ES-I3 (cell line): ENCODE results near the gene ZNF225.

Source experiments
- H3K36me3 ChIP-seq: 2 replicates; pipeline ENCODE4 v1.6.1; 2013; ENCODE audit warnings: mild to moderate bottlenecking, low read length, control low read depth, moderate library complexity; ENCODE audit not compliant: insufficient read depth
- H3K4me1 ChIP-seq: 2 replicates; pipeline ENCODE4 v1.6.1; 2013; ENCODE audit warnings: mild to moderate bottlenecking, control low read depth, low read length; ENCODE audit not compliant: insufficient read depth
- H3K9ac ChIP-seq: 2 replicates; pipeline ENCODE4 v1.6.1; 2013; ENCODE audit warnings: low read depth, mild to moderate bottlenecking, low read length, moderate library complexity
- H3K9me3 ChIP-seq: 2 replicates; pipeline ENCODE4 v1.6.1; 2013; ENCODE audit warnings: mild to moderate bottlenecking, low read length, moderate library complexity; ENCODE audit not compliant: control insufficient read depth, insufficient read depth

The ZNF225 gene

DNA sequence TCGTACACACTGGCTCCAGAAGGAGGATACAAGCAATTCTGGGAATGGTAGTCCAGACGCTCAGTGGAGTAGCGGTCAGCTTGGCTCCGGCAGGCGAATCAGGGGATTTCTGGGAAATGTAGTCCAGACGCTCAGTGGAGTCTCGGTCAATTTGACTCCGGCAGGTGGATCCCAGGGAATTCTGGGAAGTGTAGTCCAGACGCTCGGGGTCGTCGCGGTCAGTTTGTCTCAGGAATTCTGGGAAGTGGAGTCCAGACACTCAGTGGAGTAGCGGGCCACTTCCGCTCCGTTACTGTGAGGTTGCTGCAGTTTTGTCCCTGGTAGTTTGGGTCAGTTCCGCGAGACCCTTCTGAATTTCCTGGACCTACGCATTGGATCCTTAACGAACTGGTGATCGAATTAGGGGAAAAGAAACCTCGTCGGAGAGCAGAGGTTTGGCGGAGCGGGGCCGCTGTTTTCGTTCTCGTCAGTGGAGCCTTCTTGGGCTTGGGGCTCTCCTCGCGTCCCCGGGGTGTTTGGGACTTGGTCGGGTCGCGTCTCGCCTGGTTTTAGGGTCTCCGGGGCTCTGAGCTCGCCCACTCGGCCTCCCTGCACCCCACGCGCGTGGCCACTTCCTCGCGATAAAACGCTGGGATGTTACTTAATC, at the start of gene ZNF225:
TSS of gene ZNF225 (plus strand) at position 262 of the 646 bp plus-strand sequence. CDS start 2,429 bp downstream, outside the sequence.
- peaks cover 4% of the 10 kb centered on the region; the same call in 1 of the 2 replicates for H3K36me3 ChIP-seq
- no peaks in the 10 kb centered on the region for H3K4me1 ChIP-seq
- H3K9me3 ChIP-seq = 0 out of 2 replicates have a peak, but pooled peaks cover 1% of the 10 kb centered on the region
- H3K9ac ChIP-seq = peak within 1 kb of the TSS; percentile 87

DNA sequence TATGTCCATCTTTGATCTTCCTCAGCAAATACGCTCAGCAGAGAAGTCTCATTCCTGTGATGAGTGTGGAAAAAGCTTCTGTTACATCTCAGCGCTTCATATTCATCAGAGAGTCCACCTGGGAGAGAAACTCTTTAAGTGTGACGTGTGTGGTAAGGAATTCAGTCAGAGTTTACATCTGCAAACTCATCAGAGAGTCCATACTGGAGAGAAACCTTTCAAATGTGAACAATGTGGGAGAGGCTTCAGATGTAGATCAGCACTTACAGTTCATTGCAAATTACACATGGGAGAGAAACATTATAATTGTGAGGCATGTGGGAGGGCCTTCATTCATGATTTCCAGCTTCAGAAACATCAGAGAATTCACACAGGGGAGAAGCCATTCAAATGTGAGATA, 46.9 kb upstream of the ZNF225 start:
- H3K36me3 ChIP-seq = peaks cover 8% of the 10 kb centered on the region; the same call in 1 of the 2 replicates
- no peaks in the 10 kb centered on the region for H3K4me1 ChIP-seq
- H3K9ac ChIP-seq = no peak overlapping the region
- peaks cover 5% of the 10 kb centered on the region; the same call in 1 of the 2 replicates for H3K9me3 ChIP-seq

DNA sequence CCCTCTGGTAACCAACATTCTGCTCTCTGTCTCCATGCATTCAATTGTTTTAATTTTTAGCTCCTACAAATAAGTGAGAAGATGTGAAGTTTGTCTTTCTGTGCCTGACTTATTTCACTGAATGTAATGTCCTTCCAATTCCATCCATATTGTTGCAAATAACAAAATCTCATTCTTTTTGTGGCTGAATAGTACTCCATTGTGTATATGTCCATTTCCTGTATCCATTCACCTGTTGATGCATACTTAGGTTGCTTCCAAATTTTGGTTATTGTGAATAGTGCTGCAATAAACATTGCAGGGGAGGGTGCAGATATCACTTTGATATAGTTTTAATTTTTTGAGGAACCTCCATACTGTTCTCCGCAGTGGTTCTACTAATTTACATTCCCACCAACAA, 43.8 kb upstream of the ZNF225 start:
- Histone ChIP-seq H3K9ac (no peak overlapping the region), H3K9me3 (peaks cover 5% of the 10 kb centered on the region; the same call in 1 of the 2 replicates), H3K36me3 (peaks cover 8% of the 10 kb centered on the region; the same call in 1 of the 2 replicates), H3K4me1 (no peaks in the 10 kb centered on the region)

DNA sequence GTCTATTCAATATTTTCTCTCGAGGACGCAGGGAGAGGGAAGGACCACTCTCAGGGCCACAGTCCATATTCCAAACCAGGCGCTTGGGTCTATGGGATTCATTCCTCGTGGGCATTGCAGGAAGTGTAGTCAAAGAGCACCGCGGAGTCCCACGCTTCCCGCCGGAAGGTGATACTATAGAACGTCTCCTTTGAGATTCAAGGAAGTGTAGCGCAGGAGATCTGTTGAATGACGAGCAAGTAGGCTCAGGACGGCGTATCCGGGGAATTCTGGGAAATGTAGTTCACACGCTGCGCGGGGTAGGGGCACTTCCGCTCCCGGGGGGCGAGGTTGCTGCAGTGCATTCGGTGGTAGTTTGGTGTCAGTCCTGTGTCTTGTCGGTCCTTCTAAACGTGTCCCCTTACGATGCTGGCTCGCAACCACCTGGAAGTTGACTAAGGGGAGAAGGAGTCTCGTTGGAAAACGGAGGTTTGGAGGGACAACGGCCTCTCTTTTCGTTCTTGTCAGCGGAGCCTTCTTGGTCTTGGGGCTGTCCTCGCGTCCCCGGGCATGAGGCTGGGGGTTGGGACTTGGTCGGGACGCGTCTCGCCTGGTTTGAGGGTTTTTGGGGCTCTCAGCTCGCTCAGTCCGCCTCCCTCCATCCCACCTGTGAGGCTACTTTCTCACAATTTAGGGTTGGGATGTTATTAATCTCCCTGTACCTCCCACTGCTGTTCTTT, 41.2 kb upstream of the ZNF225 start, which contains the start of gene ZNF284:
TSS of gene ZNF284 (plus strand) at position 336 of the 719 bp plus-strand sequence. CDS start 4,231 bp downstream, outside the sequence.
- Histone ChIP-seq H3K4me1 (no peaks in the 10 kb centered on the region), H3K9ac (peak within 1 kb of the TSS; percentile 65), H3K36me3 (no peaks in the 10 kb centered on the region), H3K9me3 (no peaks in the 10 kb centered on the region)

DNA sequence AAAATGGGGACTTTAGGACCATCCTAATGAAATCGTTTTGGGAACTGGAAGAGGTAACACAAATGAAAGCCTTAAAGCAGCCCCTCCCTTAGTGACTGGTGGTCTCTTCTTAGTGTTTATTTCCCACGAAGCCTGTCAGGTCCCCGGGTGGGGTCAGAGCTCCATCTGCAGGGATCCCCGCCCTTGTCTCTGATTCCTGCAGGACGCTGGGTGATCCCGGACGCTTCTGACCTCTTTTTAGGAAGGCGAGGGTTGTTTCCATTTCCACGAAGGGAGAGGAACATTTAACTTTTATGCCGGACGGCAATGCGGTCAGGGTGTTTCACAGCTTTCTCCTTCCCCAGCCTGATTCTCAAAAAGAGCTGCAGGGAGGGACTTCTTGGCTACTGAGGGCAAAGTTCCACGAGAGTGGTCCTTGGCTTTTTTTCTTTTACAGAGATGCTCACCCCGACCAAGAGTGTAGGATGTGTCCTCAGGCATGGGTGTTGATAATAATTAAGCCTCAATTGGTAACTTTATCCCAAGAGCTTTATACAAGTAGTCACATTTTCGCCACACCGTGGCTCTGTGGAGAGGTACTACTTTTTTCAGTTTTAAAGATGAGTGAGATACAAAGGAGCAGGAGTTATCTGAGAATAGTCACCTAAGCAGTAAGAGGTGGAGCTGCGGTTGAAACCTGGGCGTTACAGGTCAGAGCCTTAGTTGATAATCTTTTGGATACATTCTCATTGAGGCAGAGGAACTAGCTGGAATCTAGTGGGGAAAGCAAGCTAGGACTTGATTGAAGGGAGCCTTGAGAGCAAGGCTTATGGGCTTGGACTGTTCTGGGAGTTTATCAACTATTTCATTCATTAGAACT, 40.4 kb upstream of the ZNF225 start:
- Histone ChIP-seq H3K36me3 (no peaks in the 10 kb centered on the region), H3K9ac (peak overlapping the region; percentile 65), H3K9me3 (no peaks in the 10 kb centered on the region), H3K4me1 (no peaks in the 10 kb centered on the region)

DNA sequence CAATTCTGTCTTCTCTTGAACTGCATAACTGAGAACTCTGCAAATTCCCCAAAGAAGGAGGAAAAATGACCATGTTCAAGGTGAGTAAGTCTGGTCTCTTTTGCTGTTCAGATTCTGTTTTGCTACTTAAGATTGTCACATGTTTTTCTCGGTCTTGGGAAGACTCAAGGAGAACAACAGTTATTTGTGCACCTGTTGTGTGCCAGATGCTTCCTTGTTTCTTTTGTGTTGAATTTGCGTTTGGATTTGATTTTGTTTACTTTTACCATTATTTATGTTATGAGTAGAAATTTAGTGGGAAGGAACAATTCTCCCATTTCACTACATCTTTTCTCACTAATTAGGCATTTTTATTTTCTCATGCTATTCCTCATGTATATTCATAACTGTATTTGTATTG, 36.9 kb upstream of the ZNF225 start:
- Histone ChIP-seq H3K36me3 (0 out of 2 replicates have a peak, but pooled peaks cover 2% of the 10 kb centered on the region), H3K9me3 (no peaks in the 10 kb centered on the region), H3K9ac (no peak overlapping the region), H3K4me1 (no peaks in the 10 kb centered on the region)

DNA sequence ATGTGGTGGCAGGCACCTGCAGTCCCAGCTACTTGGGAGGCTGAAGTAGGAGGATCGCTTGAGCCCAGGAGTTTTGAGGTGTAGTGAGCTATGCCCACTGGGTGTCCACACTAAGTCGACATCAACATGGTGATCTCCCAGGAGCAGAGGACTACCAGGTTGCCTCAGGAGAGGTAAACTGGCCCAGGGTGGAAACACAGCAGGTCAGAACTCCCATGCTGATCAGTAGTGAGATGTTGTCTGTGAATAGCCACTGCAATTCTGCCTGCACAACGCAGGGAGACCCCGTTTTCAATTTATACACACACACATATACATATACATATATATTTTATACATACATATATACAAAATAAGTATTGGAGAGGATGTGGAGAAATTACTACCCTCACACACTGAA, 21.1 kb upstream of the ZNF225 start:
- Histone ChIP-seq H3K36me3 (no peaks in the 10 kb centered on the region), H3K4me1 (no peaks in the 10 kb centered on the region), H3K9me3 (no peaks in the 10 kb centered on the region), H3K9ac (no peak overlapping the region)

DNA sequence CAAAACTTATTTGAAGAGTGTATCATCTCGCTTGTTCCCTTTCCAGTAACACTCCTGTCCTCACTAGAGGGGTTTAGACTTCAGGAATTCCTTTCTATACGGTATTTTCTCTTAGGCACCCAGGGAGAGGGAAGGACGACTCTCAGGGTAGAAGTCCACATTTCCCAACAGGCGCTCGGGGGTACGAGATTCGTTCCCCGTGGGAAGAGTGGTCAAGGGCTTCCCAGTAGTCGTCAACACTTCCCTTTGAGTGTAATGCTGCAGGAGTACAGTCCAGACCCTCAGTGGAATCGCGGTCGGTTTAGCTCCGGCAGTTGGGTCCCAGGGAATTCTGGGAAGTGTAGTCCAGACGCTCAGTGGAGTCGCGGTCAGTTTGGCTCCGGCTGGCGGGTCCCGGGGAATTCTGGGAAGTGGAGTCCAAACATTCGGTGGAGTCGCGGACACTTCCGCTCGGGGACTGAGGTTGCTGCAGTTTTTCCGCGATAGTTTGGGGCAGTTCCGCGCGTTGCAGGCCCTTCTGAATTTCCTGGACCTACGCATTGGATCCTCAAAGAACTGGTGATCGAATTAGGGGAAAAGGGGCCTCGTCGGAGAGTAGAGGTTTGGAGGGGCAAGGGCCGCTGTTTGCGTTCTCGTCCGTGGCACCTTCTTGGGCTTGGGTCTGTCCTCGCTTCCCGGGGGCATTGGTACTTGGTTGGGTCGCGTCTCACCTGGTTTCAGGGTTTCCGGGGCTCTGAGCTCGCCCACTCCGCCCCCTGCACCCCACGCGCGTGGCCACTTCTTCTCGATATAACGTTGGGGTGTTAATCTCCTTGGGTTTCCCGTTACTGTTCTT, 19.1 kb upstream of the ZNF225 start, which contains the start of gene ZNF224:
TSS of gene ZNF224 (plus strand) at position 431 of the 835 bp plus-strand sequence. CDS start 3,513 bp downstream, outside the sequence.
- Histone ChIP-seq H3K9ac (peak within 1 kb of the TSS; percentile 91), H3K9me3 (no peaks in the 10 kb centered on the region), H3K36me3 (peaks cover 3% of the 10 kb centered on the region; the same call in 1 of the 2 replicates), H3K4me1 (no peaks in the 10 kb centered on the region)

DNA sequence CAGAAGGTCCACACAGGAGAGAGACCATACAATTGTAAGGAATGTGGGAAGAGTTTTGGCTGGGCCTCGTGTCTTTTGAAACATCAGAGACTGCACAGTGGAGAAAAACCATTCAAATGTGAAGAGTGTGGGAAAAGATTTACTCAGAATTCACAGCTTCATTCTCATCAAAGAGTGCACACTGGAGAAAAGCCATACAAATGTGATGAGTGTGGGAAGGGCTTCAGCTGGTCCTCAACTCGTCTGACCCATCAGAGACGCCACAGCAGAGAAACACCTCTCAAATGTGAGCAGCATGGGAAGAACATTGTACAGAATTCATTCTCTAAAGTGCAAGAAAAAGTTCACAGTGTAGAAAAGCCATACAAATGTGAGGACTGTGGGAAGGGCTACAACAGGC, 5.4 kb upstream of the ZNF225 start:
- H3K4me1 ChIP-seq = no peaks in the 10 kb centered on the region
- H3K9me3 ChIP-seq = peaks cover 8% of the 10 kb centered on the region
- H3K36me3 ChIP-seq = peaks cover 25% of the 10 kb centered on the region
- no peak overlapping the region for H3K9ac ChIP-seq

DNA sequence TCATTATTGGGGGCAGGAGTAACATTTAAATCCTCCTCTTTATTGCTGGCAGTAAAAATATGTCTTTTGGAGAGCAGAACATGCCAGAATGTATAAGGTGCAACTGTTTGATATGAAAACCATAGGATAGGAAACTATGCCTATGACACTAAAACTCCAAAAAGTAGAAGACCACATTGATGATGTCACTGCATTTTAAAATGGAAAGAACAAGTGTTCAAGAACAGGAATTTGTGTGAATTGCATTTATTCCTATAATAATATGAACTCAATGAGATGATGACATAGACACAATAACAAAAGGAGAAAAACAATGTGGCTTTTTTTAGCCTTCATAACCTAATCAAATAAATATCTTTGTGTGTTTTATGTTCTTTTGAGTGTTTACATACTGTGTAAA, 3.7 kb upstream of the ZNF225 start:
- H3K9ac ChIP-seq = no peak overlapping the region
- peaks cover 25% of the 10 kb centered on the region for H3K36me3 ChIP-seq
- H3K9me3 ChIP-seq = peaks cover 8% of the 10 kb centered on the region
- H3K4me1 ChIP-seq = no peaks in the 10 kb centered on the region

DNA sequence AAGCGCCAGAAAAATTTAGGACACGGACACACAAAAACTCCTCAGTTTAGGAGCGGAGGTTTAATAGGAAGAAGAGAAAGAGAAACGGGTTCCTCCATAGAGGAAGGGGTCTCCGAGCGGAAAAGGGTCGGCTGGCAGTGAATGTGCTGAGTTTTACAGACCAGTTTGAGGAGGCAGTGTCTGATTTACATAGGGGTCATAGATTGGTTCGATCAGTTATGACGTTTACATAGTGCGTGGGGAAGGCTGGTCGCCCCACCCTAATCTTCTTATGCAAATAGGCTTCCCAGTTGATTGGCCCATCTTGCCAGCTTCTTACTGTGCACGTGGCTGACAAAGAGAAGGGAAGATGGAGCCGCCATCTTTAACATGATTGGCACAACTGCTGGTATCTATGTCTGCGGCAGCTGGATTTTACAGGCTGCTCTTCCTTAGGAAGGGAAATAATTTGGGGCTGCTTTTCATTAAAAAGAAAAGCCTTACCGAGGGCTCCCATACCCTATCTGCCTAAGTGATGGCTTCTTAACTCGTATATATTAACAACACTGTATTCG, 1.2 kb upstream of the ZNF225 start:
- H3K9me3 ChIP-seq = peaks cover 8% of the 10 kb centered on the region
- H3K9ac ChIP-seq = peak overlapping the region; percentile 87
- H3K36me3 ChIP-seq = peaks cover 15% of the 10 kb centered on the region
- H3K4me1 ChIP-seq = no peaks in the 10 kb centered on the region

DNA sequence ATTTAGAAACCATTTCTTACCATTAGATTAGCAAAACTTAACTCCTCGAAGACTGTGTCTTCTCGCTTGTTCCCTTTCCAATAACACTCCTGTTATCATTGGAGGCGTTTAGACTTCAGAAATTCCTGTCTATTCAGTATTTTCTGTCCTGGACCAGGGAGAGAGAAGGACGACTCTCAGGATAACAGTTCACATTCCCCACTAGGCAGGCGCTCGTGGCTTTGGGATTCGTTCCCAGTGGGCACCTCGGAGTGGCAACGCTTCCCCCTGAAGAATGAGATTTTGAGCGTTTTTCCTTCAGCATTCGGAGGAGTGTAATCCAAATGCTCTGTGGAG, 429 bp upstream of the ZNF225 start:
- Histone ChIP-seq H3K4me1 (no peaks in the 10 kb centered on the region), H3K36me3 (peaks cover 7% of the 10 kb centered on the region; the same call in 1 of the 2 replicates), H3K9me3 (peaks cover 6% of the 10 kb centered on the region), H3K9ac (peak overlapping the region; percentile 87)

DNA sequence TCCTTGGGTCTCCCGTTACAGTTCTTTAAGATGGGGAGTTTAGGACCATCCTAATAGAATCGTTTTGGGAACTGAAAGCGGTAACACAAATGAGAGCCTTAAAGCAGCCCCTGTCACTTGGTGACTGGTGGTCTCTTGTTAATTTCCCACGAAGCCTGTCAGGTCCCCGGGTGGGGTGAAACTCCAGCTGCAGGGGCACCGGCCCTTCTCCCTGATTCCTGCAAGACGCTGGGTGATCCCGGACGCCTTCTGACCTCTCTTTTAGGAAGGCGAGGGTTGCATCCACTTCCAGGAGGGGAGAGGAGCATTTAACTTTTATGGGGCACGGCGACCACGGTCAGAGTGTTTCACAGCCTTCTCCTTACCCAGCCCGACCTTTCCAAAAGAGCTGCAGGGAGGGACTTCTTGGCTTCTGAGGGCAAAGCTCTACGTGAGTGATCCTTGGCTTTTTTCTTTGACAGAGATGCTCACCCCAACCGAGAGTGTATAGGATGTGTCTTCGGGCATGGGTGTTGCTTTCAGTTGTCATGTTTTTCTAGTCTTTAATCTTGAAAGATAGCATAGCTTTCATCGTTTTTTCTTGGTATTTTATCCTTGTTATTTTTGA, 688 bp downstream of the ZNF225 start:
- Histone ChIP-seq H3K9ac (peak overlapping the region; percentile 87), H3K9me3 (no peaks in the 10 kb centered on the region), H3K4me1 (no peaks in the 10 kb centered on the region), H3K36me3 (no peaks in the 10 kb centered on the region)
